ENCODE data around the gene AMY2B.
"Not testable (repeated sequence)": the region's sequence is repeated elsewhere in the genome, so short reads cannot be mapped to it uniquely, and the experiment has no call there.

Gene AMY2B

GRCh38 chr1:103571289-103571688 lies at the start of gene AMY2B:
Gene AMY2B (plus strand): TSS chr1:103571589. CDS start chr1:103571603, 14 bp downstream.
- H3K4me3 ChIP-seq (ENCODE audit: low read depth, low read length); H3K9ac ChIP-seq (ENCODE audit: low read length); H3K27ac ChIP-seq (ENCODE audit: low read depth, low read length); H3K27me3 ChIP-seq (ENCODE audit: control insufficient read depth, insufficient read depth, low read length); H3K36me3 ChIP-seq (ENCODE audit: control insufficient read depth, insufficient read depth, low read length); H3K4me1 ChIP-seq (ENCODE audit: control insufficient read depth, insufficient read depth, low read length); H3K9me3 ChIP-seq (ENCODE audit: control insufficient read depth, insufficient read depth, low read depth, low read length): not testable (repeated sequence)

GRCh38 chr1:103523346-103523745 lies 48.0 kb upstream of the AMY2B start:
- no peak overlapping the region for H3K4me3 ChIP-seq (ENCODE audit: low read depth, low read length)
- peaks cover 4% of the 10 kb centered on the region; the same call in 1 of the 2 replicates for H3K36me3 ChIP-seq (ENCODE audit: control insufficient read depth, insufficient read depth, low read length)
- peaks cover 6% of the 10 kb centered on the region; the same call in 1 of the 2 replicates for H3K4me1 ChIP-seq (ENCODE audit: control insufficient read depth, insufficient read depth, low read length)
- 0 out of 2 replicates have a peak, but pooled peaks cover 3% of the 10 kb centered on the region for H3K9me3 ChIP-seq (ENCODE audit: control insufficient read depth, insufficient read depth, low read depth, low read length)
- no peak overlapping the region for H3K9ac ChIP-seq (ENCODE audit: low read length)
- no peaks in the 10 kb centered on the region for H3K27me3 ChIP-seq (ENCODE audit: control insufficient read depth, insufficient read depth, low read length)
- no peak overlapping the region for H3K27ac ChIP-seq (ENCODE audit: low read depth, low read length)

DNA sequence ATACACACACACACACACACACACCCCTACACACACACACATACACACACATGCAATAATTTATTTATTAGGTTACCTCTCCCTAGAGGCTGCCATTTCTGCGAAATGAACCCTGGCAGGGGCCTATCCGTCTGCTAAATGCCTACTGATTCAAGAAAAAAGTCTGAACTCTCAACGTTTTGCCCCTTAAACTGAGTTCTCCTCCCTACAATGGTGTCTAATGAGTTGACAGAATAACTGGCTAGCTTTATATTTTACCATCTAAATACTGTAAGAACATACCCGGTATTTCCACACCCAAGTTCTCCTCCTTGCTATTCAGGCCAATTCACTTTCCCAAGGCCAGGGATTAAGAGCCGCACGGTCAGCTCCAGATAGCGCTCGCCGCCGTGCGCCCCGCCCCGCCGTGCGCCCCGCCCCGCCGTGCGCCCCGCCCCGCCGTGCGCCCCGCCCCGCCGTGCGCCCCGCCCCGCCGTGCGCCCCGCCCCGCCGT lies 46.2 kb upstream of the AMY2B start:
- H3K27me3 ChIP-seq (ENCODE audit: control insufficient read depth, insufficient read depth, low read length), result no peaks in the 10 kb centered on the region

GRCh38 chr1:103525607-103526507 lies 45.5 kb upstream of the AMY2B start, which contains the start of gene RNPC3:
Gene RNPC3 (plus strand): TSS chr1:103525699. CDS start chr1:103526071, 372 bp downstream.
- 0 out of 2 replicates have a peak, but pooled peaks cover 3% of the 10 kb centered on the region for H3K9me3 ChIP-seq (ENCODE audit: control insufficient read depth, insufficient read depth, low read depth, low read length)
- H3K9ac ChIP-seq (ENCODE audit: low read length), result peak within 1 kb of the TSS; percentile 93
- peak within 1 kb of the TSS; percentile 68 for H3K4me3 ChIP-seq (ENCODE audit: low read depth, low read length)
- H3K27me3 ChIP-seq (ENCODE audit: control insufficient read depth, insufficient read depth, low read length), result no peaks in the 10 kb centered on the region
- H3K27ac ChIP-seq (ENCODE audit: low read depth, low read length), result peak within 1 kb of the TSS; percentile 64
- H3K4me1 ChIP-seq (ENCODE audit: control insufficient read depth, insufficient read depth, low read length), result peaks cover 8% of the 10 kb centered on the region; the same call in 1 of the 2 replicates
- H3K36me3 ChIP-seq (ENCODE audit: control insufficient read depth, insufficient read depth, low read length), result peaks cover 10% of the 10 kb centered on the region

More for the DNA sequence above, 46.2 kb upstream of the AMY2B start:
- Histone ChIP-seq H3K36me3 (ENCODE audit: control insufficient read depth, insufficient read depth, low read length) (peaks cover 7% of the 10 kb centered on the region), H3K4me1 (ENCODE audit: control insufficient read depth, insufficient read depth, low read length) (peaks cover 8% of the 10 kb centered on the region; the same call in 1 of the 2 replicates), H3K4me3 (ENCODE audit: low read depth, low read length) (peak overlapping the region; percentile 59), H3K9ac (ENCODE audit: low read length) (no peak overlapping the region), H3K27ac (ENCODE audit: low read depth, low read length) (no peak overlapping the region), H3K9me3 (ENCODE audit: control insufficient read depth, insufficient read depth, low read depth, low read length) (0 out of 2 replicates have a peak, but pooled peaks cover 3% of the 10 kb centered on the region)

DNA sequence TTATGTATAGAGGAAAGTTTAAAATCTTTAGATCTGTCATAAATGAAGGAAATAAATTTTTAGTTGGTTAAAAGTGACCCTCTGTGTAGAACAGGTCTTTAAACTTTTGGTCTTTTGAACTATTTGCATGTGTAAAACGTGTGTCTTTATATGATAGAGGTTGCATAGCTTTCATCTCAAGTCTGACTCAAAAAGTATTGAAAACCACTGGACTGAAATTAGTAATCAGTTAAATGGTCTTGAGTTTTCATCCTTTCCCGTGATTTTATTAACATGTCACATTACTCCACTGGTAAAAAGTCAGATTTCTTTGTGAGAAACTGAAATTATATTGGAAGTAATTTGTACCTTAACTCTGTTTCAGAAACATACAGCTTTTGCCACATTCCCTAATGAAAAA lies 44.1 kb upstream of the AMY2B start:
- Histone ChIP-seq H3K9me3 (ENCODE audit: control insufficient read depth, insufficient read depth, low read depth, low read length) (0 out of 2 replicates have a peak, but pooled peaks cover 3% of the 10 kb centered on the region), H3K9ac (ENCODE audit: low read length) (no peak overlapping the region), H3K4me3 (ENCODE audit: low read depth, low read length) (peak overlapping the region; percentile 68), H3K27ac (ENCODE audit: low read depth, low read length) (no peak overlapping the region), H3K4me1 (ENCODE audit: control insufficient read depth, insufficient read depth, low read length) (peaks cover 8% of the 10 kb centered on the region; the same call in 1 of the 2 replicates), H3K27me3 (ENCODE audit: control insufficient read depth, insufficient read depth, low read length) (no peaks in the 10 kb centered on the region), H3K36me3 (ENCODE audit: control insufficient read depth, insufficient read depth, low read length) (peaks cover 16% of the 10 kb centered on the region)

GRCh38 chr1:103529746-103530145 lies 41.6 kb upstream of the AMY2B start:
- Histone ChIP-seq H3K36me3 (ENCODE audit: control insufficient read depth, insufficient read depth, low read length) (peaks cover 31% of the 10 kb centered on the region), H3K4me3 (ENCODE audit: low read depth, low read length) (no peak overlapping the region), H3K9me3 (ENCODE audit: control insufficient read depth, insufficient read depth, low read depth, low read length) (no peaks in the 10 kb centered on the region), H3K27me3 (ENCODE audit: control insufficient read depth, insufficient read depth, low read length) (no peaks in the 10 kb centered on the region), H3K9ac (ENCODE audit: low read length) (no peak overlapping the region), H3K4me1 (ENCODE audit: control insufficient read depth, insufficient read depth, low read length) (peaks cover 6% of the 10 kb centered on the region; the same call in 1 of the 2 replicates), H3K27ac (ENCODE audit: low read depth, low read length) (no peak overlapping the region)

- H3K36me3 ChIP-seq (ENCODE audit: control insufficient read depth, insufficient read depth, low read length), result peaks cover 83% of the 10 kb centered on the region
- H3K9ac ChIP-seq (ENCODE audit: low read length), result no peak overlapping the region
These were observed 33.2 kb upstream of the AMY2B start for GRCh38 chr1:103538226-103538625.

DNA sequence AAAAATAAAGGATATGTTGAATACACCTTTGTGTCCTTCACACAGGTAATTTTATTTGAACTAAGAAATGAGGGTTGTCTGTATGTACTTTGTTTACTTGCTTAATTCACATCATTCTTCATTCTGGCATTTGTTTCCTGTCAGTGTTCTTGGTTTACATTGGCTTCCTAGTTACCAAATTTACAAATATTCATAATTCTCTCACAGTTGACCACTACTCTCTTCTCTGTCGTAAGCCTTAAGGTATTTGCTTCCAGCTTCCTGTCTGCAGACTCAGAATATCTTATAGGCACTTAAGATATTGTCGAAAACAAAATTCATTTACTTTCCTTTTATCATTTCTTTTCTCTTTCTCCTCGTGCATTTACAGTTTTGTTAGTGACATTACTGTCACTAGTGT lies 30.0 kb upstream of the AMY2B start:
- Histone ChIP-seq H3K27ac (ENCODE audit: low read depth, low read length) (no peak overlapping the region), H3K4me1 (ENCODE audit: control insufficient read depth, insufficient read depth, low read length) (no peaks in the 10 kb centered on the region), H3K9ac (ENCODE audit: low read length) (no peak overlapping the region), H3K9me3 (ENCODE audit: control insufficient read depth, insufficient read depth, low read depth, low read length) (no peaks in the 10 kb centered on the region), H3K27me3 (ENCODE audit: control insufficient read depth, insufficient read depth, low read length) (no peaks in the 10 kb centered on the region), H3K4me3 (ENCODE audit: low read depth, low read length) (no peak overlapping the region), H3K36me3 (ENCODE audit: control insufficient read depth, insufficient read depth, low read length) (peaks cover 79% of the 10 kb centered on the region)

More at GRCh38 chr1:103538226-103538625, 33.2 kb upstream of the AMY2B start:
- no peaks in the 10 kb centered on the region for H3K27me3 ChIP-seq (ENCODE audit: control insufficient read depth, insufficient read depth, low read length)
- no peaks in the 10 kb centered on the region for H3K9me3 ChIP-seq (ENCODE audit: control insufficient read depth, insufficient read depth, low read depth, low read length)
- no peak overlapping the region for H3K4me3 ChIP-seq (ENCODE audit: low read depth, low read length)
- H3K4me1 ChIP-seq (ENCODE audit: control insufficient read depth, insufficient read depth, low read length), result no peaks in the 10 kb centered on the region
- no peak overlapping the region for H3K27ac ChIP-seq (ENCODE audit: low read depth, low read length)

- Histone ChIP-seq H3K27me3 (ENCODE audit: control insufficient read depth, insufficient read depth, low read length) (no peaks in the 10 kb centered on the region), H3K9ac (ENCODE audit: low read length) (no peak overlapping the region), H3K4me1 (ENCODE audit: control insufficient read depth, insufficient read depth, low read length) (no peaks in the 10 kb centered on the region), H3K36me3 (ENCODE audit: control insufficient read depth, insufficient read depth, low read length) (peaks cover 72% of the 10 kb centered on the region), H3K27ac (ENCODE audit: low read depth, low read length) (no peak overlapping the region), H3K4me3 (ENCODE audit: low read depth, low read length) (no peak overlapping the region), H3K9me3 (ENCODE audit: control insufficient read depth, insufficient read depth, low read depth, low read length) (no peaks in the 10 kb centered on the region)
These were observed 24.9 kb upstream of the AMY2B start for GRCh38 chr1:103546496-103546895.

- H3K9me3 ChIP-seq (ENCODE audit: control insufficient read depth, insufficient read depth, low read depth, low read length), result no peaks in the 10 kb centered on the region
- no peaks in the 10 kb centered on the region for H3K4me1 ChIP-seq (ENCODE audit: control insufficient read depth, insufficient read depth, low read length)
- H3K27ac ChIP-seq (ENCODE audit: low read depth, low read length), result no peak overlapping the region
- no peaks in the 10 kb centered on the region for H3K27me3 ChIP-seq (ENCODE audit: control insufficient read depth, insufficient read depth, low read length)
- no peak overlapping the region for H3K9ac ChIP-seq (ENCODE audit: low read length)
- peaks cover 71% of the 10 kb centered on the region for H3K36me3 ChIP-seq (ENCODE audit: control insufficient read depth, insufficient read depth, low read length)
- no peak overlapping the region for H3K4me3 ChIP-seq (ENCODE audit: low read depth, low read length)
These were observed 23.5 kb upstream of the AMY2B start for GRCh38 chr1:103547840-103548239.

- 0 out of 2 replicates have a peak, but pooled peaks cover 2% of the 10 kb centered on the region for H3K36me3 ChIP-seq (ENCODE audit: control insufficient read depth, insufficient read depth, low read length)
- no peaks in the 10 kb centered on the region for H3K4me1 ChIP-seq (ENCODE audit: control insufficient read depth, insufficient read depth, low read length)
- H3K9me3 ChIP-seq (ENCODE audit: control insufficient read depth, insufficient read depth, low read depth, low read length), result no peaks in the 10 kb centered on the region
- no peak overlapping the region for H3K9ac ChIP-seq (ENCODE audit: low read length)
- no peak overlapping the region for H3K4me3 ChIP-seq (ENCODE audit: low read depth, low read length)
- H3K27me3 ChIP-seq (ENCODE audit: control insufficient read depth, insufficient read depth, low read length), result no peaks in the 10 kb centered on the region
- no peak overlapping the region for H3K27ac ChIP-seq (ENCODE audit: low read depth, low read length)
These were observed 11.0 kb upstream of the AMY2B start for GRCh38 chr1:103560427-103560826.

Measured in HUES6 (cell line).